Heart left ventricle (tissue), 16 donors: ENCODE data around the gene SLC39A11. TPM values are rescaled to one million over a fixed set of nuclear protein-coding genes. Genes with fewer than 3 reads are reported as not detected.
A peak's percentile ranks its signal among the peaks of the same experiment; 100 is the strongest.

Source experiments
- ATAC-seq, 4 donors: fragments of 200-7000 bp; cut with Tn5 transposase; one replicate each; pipeline ENCODE4 v1.9.1; 2020 to 2022; ENCODE audit warnings: moderate library complexity in 4 of 4, mild to moderate bottlenecking in 3 of 4, moderate number of reproducible peaks in 1 of 4
- DNase-seq, 5 donors: peaks; one replicate each; pipeline ENCODE4 v3.0.0-alpha.2; 2020
- H3K27ac ChIP-seq, 12 donors: fragments of 200-600 bp; sonication (generic) in 4 of 12; one replicate each; pipeline versions ENCODE4 v1.5.0 to v1.8.0; 2016 to 2022; ENCODE audit warnings: mild to moderate bottlenecking in 2 of 12
- H3K27me3 ChIP-seq, 9 donors: fragments of 200-600 bp; sonication (generic) in 2 of 9; one replicate each; pipeline versions ENCODE4 v1.5.1 to v1.8.0; 2016 to 2022; ENCODE audit warnings: mild to moderate bottlenecking in 3 of 9
- H3K36me3 ChIP-seq, 9 donors: fragments of 200-600 bp; sonication (generic) in 2 of 9; one replicate each; pipeline versions ENCODE4 v1.5.0 to v1.8.0; 2018 to 2022; ENCODE audit warnings: mild to moderate bottlenecking in 2 of 9
- H3K4me1 ChIP-seq, 12 donors: fragments of 200-600 bp; sonication (generic) in 4 of 12; one replicate each; pipeline versions ENCODE4 v1.5.0 to v1.8.0; 2016 to 2022; ENCODE audit warnings: mild to moderate bottlenecking in 3 of 12
- H3K4me3 ChIP-seq, 12 donors: fragments of 200-600 bp; sonication (generic) in 4 of 12; one replicate each; pipeline versions ENCODE4 v1.5.0 to v1.8.0; 2017 to 2022; ENCODE audit warnings: mild to moderate bottlenecking in 9 of 12, moderate library complexity in 4 of 12
- H3K9me3 ChIP-seq, 12 donors: fragments of 200-600 bp; sonication (generic) in 4 of 12; one replicate each; pipeline versions ENCODE4 v1.5.0 to v1.8.0; 2016 to 2022; ENCODE audit warnings: mild to moderate bottlenecking in 1 of 12
- CTCF ChIP-seq, 12 donors: fragments of 200-600 bp; sonication (generic) in 4 of 12; IDR thresholded peaks; one replicate each; pipeline versions ENCODE4 v1.5.0 to v1.8.0; 2018 to 2022; ENCODE audit warnings: antibody characterized with exemption in 12 of 12, mild to moderate bottlenecking in 5 of 12
- POLR2A ChIP-seq, 2 donors: fragments of 450-650 bp; IDR thresholded peaks; one replicate each; pipeline ENCODE4 v1.6.1; 2017; ENCODE audit warnings: antibody characterized with exemption in 2 of 2, mild to moderate bottlenecking in 2 of 2, moderate library complexity in 2 of 2
- WGBS, 4 donors: extraction: QIAGEN DNeasy Blood & Tissue Kit in 2 of 4; methylation state at CpG; one replicate each; pipeline versions ENCODE4 v1.1.5 to v1.1.7; 2013 to 2018; 5-methylcytosine and 5-hydroxymethylcytosine counted together
- intact Hi-C, 10 donors: fragments of 100-400 bp; cut with DNase I; formaldehyde crosslinking; loops; one replicate each; pipeline versions ENCODE4 v1.11.1 to v1.14.2; 2022
- polyA plus RNA-seq, 2 donors: library from polyadenylated mRNA; stranded (reverse); fragments of 200-250 nt; gene quantifications; one replicate each; pipeline ENCODE4 v1.2.3, GENCODE V29; 2013
- total RNA-seq, 9 donors: library from RNA; depleted of rRNA in 2 of 9; stranded (reverse); fragments of >200 nt in 2 of 9; fragmentation: NEBNext Ultra II Directional in 3 of 9; extraction: Animal tissue kit (Norgen Biotek cat#: 25700) in 3 of 9; gene quantifications; one replicate each; pipeline versions ENCODE4 v1.1.0 to v1.2.4, GENCODE V29; 2016 to 2023
- donor health status: ischemic (EF 13 %, LVEDD 7.1; RV severe dilation, severe dysfunction).
- donor health status: healthy with polysubstance abuse.
- donor health status: DM: no; HTN: yes; CAD: no.
- donor health status: DM: no; HTN: no; CAD: no.
- donor health status: ischemic (EF 25% LVEDD 6.9; RV normal size, moderate dysfunction).
- donor health status: ischemic (EF 25% LVEDD 5.7; RV mildly dilated, moderate dysfunction).
- donor health status: healthy.
- donor health status: DM: yes; HTN: yes; CAD: no.
- donor health status: ischemic (EF 35%, LVEDD 5.7; RV mildly dilated, moderate dysfunction).
- donor health status: nonischemic (EF 11% LVEDD 7.7; RV severe dilation, severe dysfunction).
- donor health status: DM: yes; HTN: yes; CAD: no.
- donor health status: PGD.
- donor health status: ischemic (EF 29% LVEDD 5.4; RV normal size, mild dysfunction).
- donor health status: nonischemic (EF 23%, LVEDD 6.1; RV moderate dilation, normal function).

Gene SLC39A11
- total and polyA plus RNA-seq, 11 donors = 2.5 to 23.3 (median 8.4) TPM

GRCh38 chr17:72732893-72733618 lies 359.4 kb downstream of the SLC39A11 start:
- Histone ChIP-seq H3K9me3 (no peaks in the 10 kb centered on the region), H3K27me3 (no peaks in the 10 kb centered on the region), H3K27ac (no peak overlapping the region), H3K4me3 (no peak overlapping the region), H3K36me3 (peaks cover 0 to 13% (median 0%) of the 10 kb centered on the region in 9 donors), H3K4me1 (peaks cover 0 to under 1% (median 0%) of the 10 kb centered on the region in 12 donors)
- TF ChIP-seq POLR2A (IDR thresholded peaks at IDR 0.05) = no peak
- no peak for TF ChIP-seq CTCF (IDR thresholded peaks at IDR 0.05)
- ATAC-seq = no peak
- intact Hi-C loops = no loop called here
- 86 to 95% (median 94%) methylated on average over 8 of the region's 8 CpGs for WGBS, 4 donors
- DNase-seq = no peak

GRCh38 chr17:72730077-72730476 lies 362.4 kb downstream of the SLC39A11 start:
- no peak overlapping the region for H3K27ac ChIP-seq
- 56 to 64% (median 56%) methylated on average over 7 of the region's 7 CpGs for WGBS, 4 donors
- intact Hi-C loops = no loop called here
- H3K27me3 ChIP-seq = no peaks in the 10 kb centered on the region
- DNase-seq (no peak), ATAC-seq (no peak)
- H3K4me1 ChIP-seq = peaks cover 0 to 16% (median 0%) of the 10 kb centered on the region in 12 donors
- no peak for TF ChIP-seq POLR2A (IDR thresholded peaks at IDR 0.05)
- TF ChIP-seq CTCF (IDR thresholded peaks at IDR 0.05) = no peak
- H3K36me3 ChIP-seq = peaks cover 0 to 6% (median 0%) of the 10 kb centered on the region in 9 donors
- no peaks in the 10 kb centered on the region for H3K9me3 ChIP-seq
- H3K4me3 ChIP-seq = no peak overlapping the region

GRCh38 chr17:72726936-72727335 lies 365.6 kb downstream of the SLC39A11 start:
- peaks cover 0 to 16% (median 0%) of the 10 kb centered on the region in 12 donors for H3K4me1 ChIP-seq
- ATAC-seq = no peak
- WGBS, 4 donors = 67 to 79% (median 69%) methylated on average over 9 of the region's 9 CpGs
- intact Hi-C loops = loop anchor here (2.0 to 10.0 kb wide), 20 partner anchors 162 to 648 kb away; partner anchors contain the start of gene COG1 (in 2 of the 10)
- no peaks in the 10 kb centered on the region for H3K27me3 ChIP-seq
- no peaks in the 10 kb centered on the region for H3K9me3 ChIP-seq
- DNase-seq = no peak
- H3K27ac ChIP-seq = no peak overlapping the region
- peaks cover 0 to 2% (median 0%) of the 10 kb centered on the region in 9 donors for H3K36me3 ChIP-seq
- TF ChIP-seq POLR2A (IDR thresholded peaks at IDR 0.05) (no peak), CTCF (IDR thresholded peaks at IDR 0.05) (no peak)
- H3K4me3 ChIP-seq = peak overlapping the region in 1 of 12 donors; percentile 3

GRCh38 chr17:72725433-72726068 lies 366.9 kb downstream of the SLC39A11 start:
- H3K9me3 ChIP-seq = no peaks in the 10 kb centered on the region
- 18 to 22% (median 20%) methylated on average over 10 of the region's 10 CpGs for WGBS, 4 donors
- no peak overlapping the region for H3K4me3 ChIP-seq
- peak; percentile 51 to 82 (median 76) for ATAC-seq
- H3K27ac ChIP-seq = no peak overlapping the region
- intact Hi-C loops = loop anchor here (2.0 to 10.0 kb wide), 21 partner anchors 161 to 649 kb away; partner anchors contain the start of gene COG1 (in 2 of the 10)
- TF ChIP-seq CTCF (IDR thresholded peaks at IDR 0.05) (peak; percentile 61 to 91 (median 81)), POLR2A (IDR thresholded peaks at IDR 0.05) (no peak)
- H3K36me3 ChIP-seq = peaks cover 0 to 2% (median 0%) of the 10 kb centered on the region in 9 donors
- peaks cover 0 to 16% (median 0%) of the 10 kb centered on the region in 12 donors for H3K4me1 ChIP-seq
- no peaks in the 10 kb centered on the region for H3K27me3 ChIP-seq
- peak in 3 of 5 donors; percentile 39 to 52 (median 40) for DNase-seq
